Gastroesophageal sphincter (tissue), 3 donors: Measurements from ENCODE around the gene SDR39U1.

ENCODE experiments used
- EP300 ChIP-seq: sonication (generic); formaldehyde crosslinking; IDR thresholded peaks from one replicate; pipeline ENCODE4 v1.6.1; 2017; ENCODE audit warnings: antibody characterized with exemption, mild to moderate bottlenecking
- POLR2A ChIP-seq, 2 donors: fragments of 450-650 bp; IDR thresholded peaks; one replicate each; pipeline ENCODE4 v1.6.1; 2017; ENCODE audit warnings: antibody characterized with exemption in 2 of 2, mild to moderate bottlenecking in 2 of 2, moderate library complexity in 1 of 2
- POLR2AphosphoS5 ChIP-seq: sonication (generic); formaldehyde crosslinking; IDR thresholded peaks from one replicate; pipeline ENCODE4 v1.6.1; 2017; ENCODE audit warnings: antibody characterized with exemption
- TF ChIP-seq, protein P1 (sequence below), 4 experiments: fragments of 200-600 bp in 2 of 4; fragments of 450-650 bp in 2 of 4; sonication (generic) in 1 of 4; IDR thresholded peaks; one replicate each; pipeline ENCODE4 v1.5.1; 2017 to 2019; ENCODE audit warnings: antibody characterized with exemption in 4 of 4, mild to moderate bottlenecking in 2 of 4, moderate library complexity in 2 of 4

- TF ChIP-seq POLR2A (IDR thresholded peaks at IDR 0.05) (no peak), EP300 (no peak), POLR2AphosphoS5 (no peak)
- TF ChIP-seq, protein P1, sequence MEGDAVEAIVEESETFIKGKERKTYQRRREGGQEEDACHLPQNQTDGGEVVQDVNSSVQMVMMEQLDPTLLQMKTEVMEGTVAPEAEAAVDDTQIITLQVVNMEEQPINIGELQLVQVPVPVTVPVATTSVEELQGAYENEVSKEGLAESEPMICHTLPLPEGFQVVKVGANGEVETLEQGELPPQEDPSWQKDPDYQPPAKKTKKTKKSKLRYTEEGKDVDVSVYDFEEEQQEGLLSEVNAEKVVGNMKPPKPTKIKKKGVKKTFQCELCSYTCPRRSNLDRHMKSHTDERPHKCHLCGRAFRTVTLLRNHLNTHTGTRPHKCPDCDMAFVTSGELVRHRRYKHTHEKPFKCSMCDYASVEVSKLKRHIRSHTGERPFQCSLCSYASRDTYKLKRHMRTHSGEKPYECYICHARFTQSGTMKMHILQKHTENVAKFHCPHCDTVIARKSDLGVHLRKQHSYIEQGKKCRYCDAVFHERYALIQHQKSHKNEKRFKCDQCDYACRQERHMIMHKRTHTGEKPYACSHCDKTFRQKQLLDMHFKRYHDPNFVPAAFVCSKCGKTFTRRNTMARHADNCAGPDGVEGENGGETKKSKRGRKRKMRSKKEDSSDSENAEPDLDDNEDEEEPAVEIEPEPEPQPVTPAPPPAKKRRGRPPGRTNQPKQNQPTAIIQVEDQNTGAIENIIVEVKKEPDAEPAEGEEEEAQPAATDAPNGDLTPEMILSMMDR (IDR thresholded peaks at IDR 0.05): no peak
Measured at GRCh38 chr14:24473211-24473610, 30.6 kb upstream of the SDR39U1 start.
